ENCODE results near the gene PSMA4.
"Not testable (repeated sequence)": the region's sequence is repeated elsewhere in the genome, so short reads cannot be mapped to it uniquely, and the experiment has no call there.

The PSMA4 gene

DNA sequence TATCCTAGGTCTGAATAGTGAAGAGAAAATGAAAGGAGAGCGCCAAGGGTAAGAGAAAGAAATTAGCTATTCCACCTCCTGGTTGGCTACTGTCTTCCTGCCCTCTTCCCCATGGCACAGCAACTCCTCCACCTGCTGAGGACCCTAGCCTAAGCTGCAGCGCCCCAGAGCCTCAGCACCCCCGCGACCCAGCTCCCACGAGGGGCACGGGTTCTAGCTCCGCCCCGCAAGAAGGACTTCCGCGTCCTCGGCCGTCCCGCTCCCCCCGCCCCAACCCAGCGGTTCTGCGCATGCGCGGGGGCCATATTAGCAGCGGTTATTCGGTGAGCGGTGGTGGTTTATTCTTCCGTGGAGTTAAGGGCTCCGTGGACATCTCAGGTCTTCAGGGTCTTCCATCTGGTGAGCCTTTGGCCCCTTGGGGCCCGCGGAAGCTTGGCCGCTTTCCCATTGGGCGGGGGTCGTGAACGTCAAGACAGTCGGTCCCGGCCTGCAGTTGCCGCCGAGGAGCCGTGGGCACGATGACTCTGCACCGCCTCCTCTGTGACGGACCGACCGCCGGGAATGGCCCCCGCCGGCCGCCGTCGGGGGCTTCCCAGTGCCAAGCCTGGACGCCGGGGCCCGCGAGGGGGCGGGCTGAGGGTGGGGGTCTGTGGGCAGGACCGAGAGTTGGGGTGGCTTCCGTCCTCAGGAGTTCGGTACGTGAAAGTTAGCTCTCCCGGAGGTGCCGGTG is at the start of gene PSMA4:
PSMA4 (plus strand) TSS at position 304 of the 730 bp plus-strand sequence. CDS start 1,484 bp downstream, outside the sequence.
- DNase-seq (ENCODE audit: low read depth), result peak; percentile 85

- DNase-seq (ENCODE audit: low read depth), result no peak
These were observed 47.4 kb upstream of the PSMA4 start for GRCh38 chr15:78492872-78493271.

GRCh38 chr15:78501857-78502256 is 38.4 kb upstream of the PSMA4 start:
- no peak for DNase-seq (ENCODE audit: low read depth)

- DNase-seq (ENCODE audit: low read depth), result no peak
These were observed 37.6 kb upstream of the PSMA4 start for GRCh38 chr15:78502641-78503040.

DNA sequence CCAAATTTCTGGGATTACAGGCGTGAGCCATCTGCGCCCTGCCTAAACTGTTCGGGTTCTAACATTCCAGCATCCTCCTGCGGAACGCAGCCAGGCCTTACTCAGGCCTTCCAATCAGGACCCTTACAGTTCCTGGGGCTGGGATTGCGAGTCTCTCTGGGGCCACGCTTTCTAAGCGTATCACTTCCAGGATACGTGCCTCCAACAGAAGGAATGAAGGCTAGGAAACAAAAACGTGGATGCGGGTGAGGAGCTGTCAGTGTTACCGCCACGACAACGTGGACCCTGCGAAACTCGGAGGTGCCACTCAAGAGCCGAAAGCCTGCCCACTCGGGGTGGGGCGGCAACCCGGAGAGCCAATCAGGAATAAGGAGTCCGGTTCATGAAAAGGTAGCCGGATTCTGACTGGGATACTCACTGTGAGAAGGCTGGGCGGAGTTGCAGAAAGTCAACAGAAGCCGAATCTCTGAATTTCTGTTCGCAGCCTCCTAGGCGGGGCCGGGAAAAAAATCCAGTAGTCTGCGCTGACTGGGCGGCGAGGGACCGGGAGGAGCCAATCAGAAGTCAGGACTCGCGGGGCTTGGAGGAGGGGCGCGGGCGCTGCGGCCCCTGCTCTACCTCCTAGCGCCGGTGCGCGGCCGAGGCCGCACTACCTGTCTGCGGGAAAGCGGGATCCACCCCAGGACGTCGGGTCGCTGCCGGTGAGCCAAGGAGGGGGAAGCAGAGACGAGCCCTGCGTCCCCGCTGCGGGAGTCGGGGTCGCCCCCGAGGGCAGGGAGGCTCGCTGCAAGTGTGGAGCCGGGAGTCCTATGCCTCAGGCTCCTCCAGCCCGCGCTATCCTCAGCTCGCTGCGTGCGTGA is 33.0 kb upstream of the PSMA4 start, which contains the start of gene HYKK:
HYKK (plus strand) TSS at position 607 of the 860 bp plus-strand sequence. CDS start 5,512 bp downstream, outside the sequence.
- DNase-seq (ENCODE audit: low read depth), result peak; percentile 98

DNA sequence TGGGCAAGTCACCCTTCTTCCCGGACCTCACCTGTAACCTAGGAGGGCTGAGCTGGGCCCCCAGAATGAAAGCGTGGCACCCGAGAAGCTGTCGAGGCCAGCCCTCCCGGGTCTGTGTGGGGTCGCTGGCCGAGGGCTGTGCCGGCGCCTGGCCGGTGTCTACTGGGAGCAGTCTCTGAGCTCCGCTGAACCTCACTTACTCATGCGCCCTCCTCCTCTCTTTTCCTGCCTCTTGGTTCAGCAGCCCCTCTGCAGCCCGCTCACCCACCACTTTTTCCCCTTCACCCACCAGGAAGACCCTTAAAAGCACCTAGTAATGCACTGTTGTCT is 32.4 kb upstream of the PSMA4 start:
- DNase-seq (ENCODE audit: low read depth), result no peak

GRCh38 chr15:78508272-78508671 is 32.0 kb upstream of the PSMA4 start:
- no peak for DNase-seq (ENCODE audit: low read depth)

DNA sequence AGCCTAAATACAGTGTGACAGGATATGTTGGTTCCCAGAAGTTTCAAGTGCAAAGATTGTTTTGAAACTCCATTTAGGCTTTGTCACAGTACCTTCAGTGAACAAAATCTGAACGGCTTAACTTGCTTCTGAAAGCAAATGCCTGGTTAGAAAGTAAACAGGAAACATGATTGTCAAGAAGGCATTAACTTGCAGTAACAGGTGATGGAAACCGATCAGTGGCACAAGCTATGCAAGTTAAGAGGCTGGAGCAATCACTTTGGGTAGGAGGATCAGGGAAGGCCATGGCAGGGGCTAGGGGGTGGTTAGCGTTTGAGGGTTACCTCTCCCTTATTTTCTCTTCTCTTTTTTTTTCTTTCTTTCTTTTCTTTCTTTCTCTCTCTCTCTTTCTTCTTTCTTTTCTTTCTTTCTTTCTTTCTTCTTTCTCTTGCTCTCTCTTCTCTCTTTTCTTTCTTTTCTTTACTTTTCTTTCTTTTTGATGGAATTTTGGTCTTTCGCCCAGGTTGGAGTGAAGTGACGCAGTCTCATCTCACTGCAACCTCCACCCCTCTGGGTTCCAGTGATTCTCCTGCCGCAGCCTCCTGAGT is 30.4 kb upstream of the PSMA4 start:
- DNase-seq (ENCODE audit: low read depth), result no peak

DNA sequence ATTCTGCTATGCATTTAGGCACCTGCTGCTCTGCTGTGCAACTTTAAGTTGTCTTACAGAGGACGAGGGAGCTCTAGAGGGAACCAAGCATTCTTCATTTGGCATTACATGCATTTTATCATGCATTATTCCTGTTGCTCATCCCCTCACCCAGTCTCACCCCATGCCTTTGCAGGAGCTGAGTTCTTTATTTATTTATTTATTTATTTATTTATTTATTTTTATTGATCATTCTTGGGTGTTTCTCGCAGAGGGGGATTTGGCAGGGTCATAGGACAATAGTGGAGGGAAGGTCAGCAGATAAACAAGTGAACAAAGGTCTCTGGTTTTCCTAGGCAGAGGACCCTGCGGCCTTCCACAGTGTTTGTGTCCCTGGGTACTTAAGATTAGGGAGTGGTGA is 20.2 kb upstream of the PSMA4 start:
- not testable (repeated sequence) for DNase-seq (ENCODE audit: low read depth)

- no peak for DNase-seq (ENCODE audit: low read depth)
These were observed 16.0 kb upstream of the PSMA4 start for GRCh38 chr15:78524230-78524629.

DNA sequence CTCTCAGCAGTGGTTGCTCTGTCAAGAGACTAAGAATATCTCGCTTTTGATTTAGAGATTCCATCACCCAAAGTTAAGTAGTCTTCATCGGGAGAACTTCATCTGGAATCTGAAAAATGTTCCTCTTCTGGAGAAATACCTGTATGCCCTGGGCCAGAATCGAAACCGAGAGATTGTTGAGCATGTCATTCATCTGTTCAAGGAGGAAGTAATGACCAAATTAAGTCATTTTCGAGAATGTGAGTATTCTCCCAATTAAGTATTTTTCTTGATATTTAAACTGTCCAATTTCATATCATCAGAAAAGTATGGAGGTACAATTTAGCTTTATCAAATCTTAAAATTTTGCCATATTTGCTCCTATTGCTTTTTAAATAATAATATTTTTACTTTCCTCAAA is 12.9 kb upstream of the PSMA4 start:
- no peak for DNase-seq (ENCODE audit: low read depth)

DNA sequence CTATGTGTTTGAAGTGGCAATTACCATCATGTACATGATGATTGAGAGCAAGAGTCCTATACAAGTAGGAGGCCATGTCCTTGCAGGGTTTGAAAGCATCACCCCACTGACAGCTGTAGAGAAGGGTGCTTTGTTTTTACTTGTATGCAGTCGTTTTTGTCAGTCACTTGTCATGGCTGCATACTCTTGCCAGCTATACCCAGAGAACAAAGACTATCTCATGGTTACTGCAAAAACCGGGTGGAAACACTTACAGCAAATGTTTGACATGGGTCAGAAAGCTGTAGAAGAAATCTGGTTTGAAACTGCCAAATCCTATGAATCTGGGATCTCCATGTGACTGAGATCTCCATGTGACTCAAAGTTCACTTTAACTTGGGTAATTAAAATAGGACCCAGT is 6.9 kb upstream of the PSMA4 start:
- DNase-seq (ENCODE audit: low read depth), result no peak

DNA sequence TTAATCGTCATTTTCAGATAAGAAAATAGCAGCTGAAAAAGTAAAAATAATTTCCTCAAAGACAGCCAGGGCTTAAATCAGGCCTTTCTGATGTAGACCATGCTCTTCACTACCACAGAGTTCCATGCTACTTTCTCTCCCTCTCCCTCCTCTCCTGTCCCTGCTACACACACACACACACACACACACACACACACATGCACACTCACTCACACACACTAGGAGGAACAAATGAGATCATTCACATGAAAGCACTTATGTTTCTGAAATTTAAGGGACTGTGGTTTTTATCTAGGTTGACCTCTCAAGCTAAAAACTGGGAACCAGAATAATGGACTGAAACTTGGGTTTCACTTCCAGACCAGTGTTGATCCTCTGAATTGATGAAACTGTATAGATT is 4.1 kb upstream of the PSMA4 start:
- DNase-seq (ENCODE audit: low read depth), result no peak

DNA sequence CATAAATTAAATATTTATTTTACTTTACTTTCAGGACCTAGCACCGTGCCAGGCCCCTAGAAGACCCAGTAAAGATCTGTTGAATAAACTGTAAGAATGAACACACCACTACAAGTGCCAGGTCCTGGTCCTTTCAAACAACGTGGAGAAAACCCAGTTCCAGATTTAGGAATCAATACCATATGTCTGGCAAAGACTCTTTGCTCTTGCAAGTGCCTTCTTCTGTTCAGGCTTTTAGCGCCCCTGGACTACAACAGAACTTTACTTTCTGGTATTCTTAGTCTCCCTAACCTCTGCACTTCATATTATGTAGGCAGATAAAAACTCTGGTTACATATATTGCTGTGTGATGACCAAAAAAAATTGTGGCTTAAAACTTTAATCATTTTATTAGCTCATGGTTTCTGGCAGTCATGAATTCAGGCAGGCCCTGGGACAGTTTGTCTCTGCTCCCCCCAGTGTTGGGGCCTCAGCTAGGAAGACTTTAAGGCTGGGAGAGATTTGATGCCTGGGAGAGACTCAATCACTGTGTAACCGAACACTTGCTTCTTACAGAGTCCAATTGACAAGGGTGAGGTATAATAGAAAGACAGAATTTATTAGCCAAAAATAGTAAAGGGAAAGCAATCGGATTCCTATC is 2.9 kb upstream of the PSMA4 start:
- no peak for DNase-seq (ENCODE audit: low read depth)

DNA sequence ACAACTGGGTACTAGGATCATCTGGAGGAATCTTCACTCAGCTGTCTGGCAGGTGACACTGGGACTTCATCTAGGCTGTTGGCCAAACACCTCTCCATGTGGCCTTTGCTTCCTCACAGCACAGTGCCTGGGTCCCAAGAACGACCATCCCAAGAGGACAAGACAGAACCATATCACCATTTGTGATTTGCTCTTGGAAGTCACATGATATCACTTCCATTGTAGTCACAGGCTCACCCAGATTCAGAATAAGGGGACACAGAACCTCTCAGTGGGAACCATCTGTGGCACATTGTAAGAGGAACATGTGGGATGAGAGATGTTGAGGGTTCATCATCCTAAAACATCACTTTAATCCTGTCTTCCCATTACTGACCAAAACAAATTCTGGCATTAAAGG is 1.9 kb upstream of the PSMA4 start:
- no peak for DNase-seq (ENCODE audit: low read depth)

- not testable (repeated sequence) for DNase-seq (ENCODE audit: low read depth)
These were observed 642 bp upstream of the PSMA4 start for GRCh38 chr15:78539464-78540140.

DNA sequence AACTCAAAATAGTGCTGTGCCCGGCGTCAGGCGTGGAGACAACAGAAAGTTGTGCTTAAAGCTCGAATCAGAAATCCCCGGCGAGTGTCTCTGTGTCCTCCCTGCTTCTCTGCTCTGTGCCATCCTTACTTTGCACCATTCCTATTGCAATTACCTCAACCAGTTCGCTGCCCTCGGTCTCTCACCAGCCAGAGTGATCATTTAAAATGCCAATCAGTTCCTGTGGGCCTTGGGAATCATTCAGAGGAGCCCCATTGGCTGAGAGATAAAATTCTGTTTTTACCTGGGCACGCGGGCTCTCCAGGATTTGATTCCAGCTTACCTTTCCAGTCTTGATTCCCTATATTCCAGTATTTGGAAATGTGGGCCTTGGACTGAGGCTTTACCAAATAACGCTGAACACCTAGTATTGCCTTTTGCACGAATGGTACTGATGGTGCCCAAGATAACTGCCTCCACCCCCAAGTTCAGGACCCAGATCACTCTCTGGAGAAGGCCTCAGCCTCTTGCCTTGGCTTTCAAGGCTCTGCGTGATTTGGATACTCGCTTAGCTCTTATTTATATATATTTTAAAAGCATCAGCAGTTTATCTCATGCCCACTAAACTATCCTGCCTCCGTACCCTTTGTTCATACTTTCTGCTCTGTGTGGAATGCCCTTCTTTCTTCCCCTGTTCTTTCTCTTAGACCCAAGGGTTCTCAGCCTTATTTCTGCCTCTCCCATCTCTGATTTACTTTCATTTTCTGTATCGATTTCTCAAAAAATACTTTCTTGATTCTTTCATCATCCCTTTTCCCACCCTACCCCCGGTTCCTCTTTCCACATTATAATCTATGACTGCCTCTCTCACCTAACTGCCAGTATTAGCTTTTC is 863 bp downstream of the PSMA4 start:
- DNase-seq (ENCODE audit: low read depth), result peak; percentile 23

- no peak for DNase-seq (ENCODE audit: low read depth)
These were observed 1.4 kb downstream of the PSMA4 start for GRCh38 chr15:78541744-78542034.

- no peak for DNase-seq (ENCODE audit: low read depth)
These were observed 2.4 kb downstream of the PSMA4 start for GRCh38 chr15:78542647-78543046.

DNA sequence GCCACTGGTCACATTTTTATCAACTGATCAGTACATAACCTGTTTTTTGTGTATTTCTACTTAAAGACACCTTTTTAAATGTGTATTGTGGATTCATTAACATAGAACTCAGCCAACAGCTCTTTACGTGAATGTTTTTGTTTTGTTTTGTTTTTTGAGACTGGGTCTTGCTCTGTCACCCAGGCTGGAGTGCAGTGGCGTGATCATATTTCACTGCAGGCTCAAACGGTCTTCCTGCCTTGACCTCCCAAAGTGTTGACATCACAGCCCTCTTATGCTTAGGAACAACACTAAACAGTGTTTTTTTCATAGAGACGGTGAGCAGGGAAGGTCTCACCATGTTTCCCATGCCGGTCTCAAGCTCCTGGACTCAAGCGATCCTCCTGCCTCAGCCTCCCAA is 9.9 kb downstream of the PSMA4 start:
- no peak for DNase-seq (ENCODE audit: low read depth)

DNA sequence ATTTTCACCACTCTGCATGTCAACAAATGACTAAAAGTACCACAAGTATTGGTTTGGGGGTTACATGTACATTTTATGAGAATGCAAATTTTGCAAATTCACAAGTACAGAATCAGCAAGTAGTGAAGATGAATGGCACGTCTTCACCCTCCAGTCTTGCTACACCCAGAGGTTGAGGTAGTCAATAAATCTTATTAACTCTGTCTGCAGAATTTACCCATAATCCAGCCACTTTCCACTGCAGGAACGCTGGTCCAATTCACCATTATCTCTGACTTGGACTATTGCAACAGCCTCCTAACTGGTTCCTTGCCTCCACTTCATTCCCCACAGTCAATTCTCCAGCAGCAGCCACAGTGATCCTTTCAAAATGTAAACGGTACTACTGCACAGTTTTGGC is 10.6 kb downstream of the PSMA4 start:
- DNase-seq (ENCODE audit: low read depth), result no peak
